Stimulated activated CD4-positive, alpha-beta T cell treated with anti-CD3 and anti-CD28 coated beads, Interleukin-12 subunit alpha, Interleukin-12 subunit beta, amount 100 ng/mL, for 48 hours (primary cell): ENCODE measurements around the gene MEI4.
"Not testable (repeated sequence)": the region's sequence is repeated elsewhere in the genome, so short reads cannot be mapped to it uniquely, and the experiment has no call there.

Experiments used
- DNase-seq, 3 donors: peaks; one replicate each; pipeline ENCODE4 v3.0.0-alpha.2; 2020; ENCODE audit warnings: low read depth in 2 of 3, low spot score in 1 of 3

MEI4 gene

GRCh38 chr6:77652739-77653138 is at the start of gene MEI4:
Gene MEI4, plus strand, starts transcription at chr6:77653039. Its CDS starts 37,633 bp downstream, at chr6:77690672.
- DNase-seq, result no peak

- DNase-seq, result no peak
Measured at GRCh38 chr6:77604476-77604875, 48.4 kb upstream of the MEI4 start.

GRCh38 chr6:77607004-77607403 is 45.8 kb upstream of the MEI4 start:
- no peak for DNase-seq

- no peak for DNase-seq
Measured at GRCh38 chr6:77609106-77609505, 43.7 kb upstream of the MEI4 start.

GRCh38 chr6:77619114-77619513 is 33.7 kb upstream of the MEI4 start:
- no peak for DNase-seq

- no peak for DNase-seq
Measured at GRCh38 chr6:77620278-77620882, 32.5 kb upstream of the MEI4 start.

- no peak for DNase-seq
Measured at GRCh38 chr6:77624515-77624914, 28.3 kb upstream of the MEI4 start.

GRCh38 chr6:77626426-77626825 is 26.4 kb upstream of the MEI4 start:
- no peak for DNase-seq

GRCh38 chr6:77630014-77630413 is 22.8 kb upstream of the MEI4 start:
- DNase-seq, result no peak

- DNase-seq, result no peak
Measured at GRCh38 chr6:77633471-77633870, 19.4 kb upstream of the MEI4 start.

GRCh38 chr6:77633993-77634715 is 18.7 kb upstream of the MEI4 start:
- no peak for DNase-seq

GRCh38 chr6:77638129-77638830 is 14.6 kb upstream of the MEI4 start:
- DNase-seq, result no peak

- DNase-seq, result no peak
Measured at GRCh38 chr6:77644102-77644705, 8.6 kb upstream of the MEI4 start.

- DNase-seq, result peak in 1 of 3 donors; percentile 2
Measured at GRCh38 chr6:77650098-77650663, 2.7 kb upstream of the MEI4 start.

GRCh38 chr6:77653816-77654215 is 977 bp downstream of the MEI4 start:
- DNase-seq, result no peak

- not testable (repeated sequence) for DNase-seq
Measured at GRCh38 chr6:77655035-77655434, 2.2 kb downstream of the MEI4 start.

GRCh38 chr6:77656999-77657764 is 4.3 kb downstream of the MEI4 start:
- DNase-seq, result no peak

- DNase-seq, result no peak
Measured at GRCh38 chr6:77666340-77666739, 13.5 kb downstream of the MEI4 start.

GRCh38 chr6:77666846-77667245 is 14.0 kb downstream of the MEI4 start:
- no peak for DNase-seq

GRCh38 chr6:77669913-77670312 is 17.1 kb downstream of the MEI4 start:
- no peak for DNase-seq

- no peak for DNase-seq
Measured at GRCh38 chr6:77674211-77674610, 21.4 kb downstream of the MEI4 start.
